OCI-LY7 (cell line): ENCODE measurements around the gene PLA2G4A.

ENCODE experiments used
- EZH2phosphoT487 ChIP-seq: fragments of 200-600 bp; sonication (generic); IDR thresholded peaks from 2 replicates; pipeline ENCODE4 v1.6.1; 2018; ENCODE audit warnings: low read depth, borderline replicate concordance, mild to moderate bottlenecking, mixed run types, antibody characterized with exemption, low read length, moderate library complexity, mixed read lengths
- TF ChIP-seq, protein P1 (sequence below): fragments of 200-600 bp; sonication (generic); conservative IDR thresholded peaks from 2 replicates; pipeline ENCODE4 v1.5.1; 2014; ENCODE audit warnings: mild to moderate bottlenecking, antibody characterized with exemption, low read length, moderate library complexity, mixed read lengths

GRCh38 chr1:186835448-186835847, 6.7 kb downstream of the PLA2G4A start:
- TF ChIP-seq, protein P1, sequence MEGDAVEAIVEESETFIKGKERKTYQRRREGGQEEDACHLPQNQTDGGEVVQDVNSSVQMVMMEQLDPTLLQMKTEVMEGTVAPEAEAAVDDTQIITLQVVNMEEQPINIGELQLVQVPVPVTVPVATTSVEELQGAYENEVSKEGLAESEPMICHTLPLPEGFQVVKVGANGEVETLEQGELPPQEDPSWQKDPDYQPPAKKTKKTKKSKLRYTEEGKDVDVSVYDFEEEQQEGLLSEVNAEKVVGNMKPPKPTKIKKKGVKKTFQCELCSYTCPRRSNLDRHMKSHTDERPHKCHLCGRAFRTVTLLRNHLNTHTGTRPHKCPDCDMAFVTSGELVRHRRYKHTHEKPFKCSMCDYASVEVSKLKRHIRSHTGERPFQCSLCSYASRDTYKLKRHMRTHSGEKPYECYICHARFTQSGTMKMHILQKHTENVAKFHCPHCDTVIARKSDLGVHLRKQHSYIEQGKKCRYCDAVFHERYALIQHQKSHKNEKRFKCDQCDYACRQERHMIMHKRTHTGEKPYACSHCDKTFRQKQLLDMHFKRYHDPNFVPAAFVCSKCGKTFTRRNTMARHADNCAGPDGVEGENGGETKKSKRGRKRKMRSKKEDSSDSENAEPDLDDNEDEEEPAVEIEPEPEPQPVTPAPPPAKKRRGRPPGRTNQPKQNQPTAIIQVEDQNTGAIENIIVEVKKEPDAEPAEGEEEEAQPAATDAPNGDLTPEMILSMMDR, result no peak
- TF ChIP-seq EZH2phosphoT487, result no peak
